ENCODE measurements around the gene ST3GAL6.
A peak's percentile ranks its signal among the peaks of the same experiment; 100 is the strongest.

Gene ST3GAL6

GRCh38 chr3:98777286-98777685 lies 14.1 kb downstream of the ST3GAL6 start:
- DNase-seq (ENCODE audit: low read depth), result no peak

GRCh38 chr3:98777801-98778220 lies 14.7 kb downstream of the ST3GAL6 start:
- peak; percentile 28 for DNase-seq (ENCODE audit: low read depth)

GRCh38 chr3:98778383-98778782 lies 15.2 kb downstream of the ST3GAL6 start:
- peak; percentile 49 for DNase-seq (ENCODE audit: low read depth)

- peak; percentile 76 for DNase-seq (ENCODE audit: low read depth)
These were observed 15.8 kb downstream of the ST3GAL6 start for GRCh38 chr3:98778852-98779413.

- DNase-seq (ENCODE audit: low read depth), result peak; percentile 42
These were observed 16.6 kb downstream of the ST3GAL6 start for GRCh38 chr3:98779541-98780335.

- DNase-seq (ENCODE audit: low read depth), result no peak
These were observed 17.2 kb downstream of the ST3GAL6 start for GRCh38 chr3:98780343-98780742.

- no peak for DNase-seq (ENCODE audit: low read depth)
These were observed 19.8 kb downstream of the ST3GAL6 start for GRCh38 chr3:98782824-98783500.

- DNase-seq (ENCODE audit: low read depth), result no peak
These were observed 20.9 kb downstream of the ST3GAL6 start for GRCh38 chr3:98784042-98784441.

GRCh38 chr3:98784666-98785600 lies 21.8 kb downstream of the ST3GAL6 start:
- DNase-seq (ENCODE audit: low read depth), result peak; percentile 79

- no peak for DNase-seq (ENCODE audit: low read depth)
These were observed 23.3 kb downstream of the ST3GAL6 start for GRCh38 chr3:98786364-98787006.

- DNase-seq (ENCODE audit: low read depth), result no peak
These were observed 24.0 kb downstream of the ST3GAL6 start for GRCh38 chr3:98787181-98787580.

GRCh38 chr3:98788651-98789050 lies 25.5 kb downstream of the ST3GAL6 start:
- DNase-seq (ENCODE audit: low read depth), result no peak

- peak; percentile 32 for DNase-seq (ENCODE audit: low read depth)
These were observed 28.5 kb downstream of the ST3GAL6 start for GRCh38 chr3:98791341-98792325.

- DNase-seq (ENCODE audit: low read depth), result no peak
These were observed 30.8 kb downstream of the ST3GAL6 start for GRCh38 chr3:98793971-98794370.

- DNase-seq (ENCODE audit: low read depth), result no peak
These were observed 33.2 kb downstream of the ST3GAL6 start for GRCh38 chr3:98796334-98796733.

GRCh38 chr3:98797905-98798304 lies 34.8 kb downstream of the ST3GAL6 start:
- DNase-seq (ENCODE audit: low read depth), result no peak

- no peak for DNase-seq (ENCODE audit: low read depth)
These were observed 35.7 kb downstream of the ST3GAL6 start for GRCh38 chr3:98798820-98799219.

GRCh38 chr3:98799479-98799878 lies 36.3 kb downstream of the ST3GAL6 start:
- DNase-seq (ENCODE audit: low read depth), result no peak

GRCh38 chr3:98800401-98800800 lies 37.3 kb downstream of the ST3GAL6 start:
- DNase-seq (ENCODE audit: low read depth), result no peak

- no peak for DNase-seq (ENCODE audit: low read depth)
These were observed 38.1 kb downstream of the ST3GAL6 start for GRCh38 chr3:98801043-98801747.

Measured in ELR (cell line).